VCaP (cell line): ENCODE data around the gene ARHGAP31.

ENCODE experiments used
- H3K27ac ChIP-seq: fragments of 450-650 bp; 2 replicates; pipeline ENCODE4 v1.5.1; 2017
- CTCF ChIP-seq: fragments of 450-650 bp; conservative IDR thresholded peaks from 2 replicates; pipeline ENCODE4 v1.5.1; 2017; ENCODE audit warnings: mild to moderate bottlenecking, moderate library complexity

Gene ARHGAP31

DNA sequence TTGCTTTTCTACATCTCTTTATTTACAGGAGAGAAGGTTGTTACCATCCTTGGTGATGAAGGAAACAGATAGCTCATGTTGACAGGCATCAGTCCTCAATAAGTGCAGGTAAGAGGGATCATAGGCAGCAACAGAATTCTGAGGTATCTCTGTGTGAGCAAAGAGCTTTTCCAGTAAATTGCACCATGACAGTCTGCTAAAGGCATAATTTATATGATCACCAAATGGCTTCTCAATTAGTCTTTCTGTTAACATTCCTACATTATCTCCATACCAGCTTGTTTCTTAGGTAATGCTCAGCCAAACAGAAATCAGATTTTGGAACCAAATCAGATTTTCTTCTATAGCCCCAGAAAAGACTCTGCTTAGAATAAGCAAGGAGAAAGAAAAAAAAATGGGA, 3.6 kb upstream of the ARHGAP31 start:
- no peak for TF ChIP-seq CTCF
- no peak overlapping the region for H3K27ac ChIP-seq

GRCh38 chr3:119291062-119291700, 3.0 kb upstream of the ARHGAP31 start:
- no peak for TF ChIP-seq CTCF
- no peak overlapping the region for H3K27ac ChIP-seq

DNA sequence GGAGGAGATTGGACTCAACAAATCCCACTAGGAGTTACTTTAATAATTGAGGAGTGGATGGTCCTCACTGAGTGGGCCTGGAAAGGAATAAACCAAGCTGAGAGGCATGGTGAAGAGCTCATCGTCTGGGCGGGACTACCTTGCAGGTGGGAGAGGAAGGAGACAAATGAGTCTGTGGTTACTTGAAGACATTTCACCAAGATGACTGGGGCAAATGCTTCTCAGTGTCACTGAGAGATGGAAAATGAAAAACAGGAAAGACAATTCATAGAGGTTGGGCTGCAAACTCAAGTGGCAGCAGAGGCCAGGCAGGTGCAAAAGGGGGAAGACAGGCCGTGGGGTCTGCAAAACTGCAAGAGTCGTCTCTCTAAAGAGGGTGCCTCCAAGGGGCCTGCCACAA, 1.5 kb upstream of the ARHGAP31 start:
- no peak overlapping the region for H3K27ac ChIP-seq
- TF ChIP-seq CTCF = no peak

- H3K27ac ChIP-seq = peak overlapping the region; percentile 61
Observed at GRCh38 chr3:119293105-119293870, 895 bp upstream of the ARHGAP31 start.

GRCh38 chr3:119294696-119295671, 801 bp downstream of the ARHGAP31 start:
- H3K27ac ChIP-seq = peak overlapping the region; percentile 61

More at GRCh38 chr3:119293105-119293870, 895 bp upstream of the ARHGAP31 start:
- TF ChIP-seq CTCF = no peak

GRCh38 chr3:119295816-119296726, 1.9 kb downstream of the ARHGAP31 start:
- TF ChIP-seq CTCF = no peak
- H3K27ac ChIP-seq = no peak overlapping the region

More at GRCh38 chr3:119294696-119295671, 801 bp downstream of the ARHGAP31 start:
- TF ChIP-seq CTCF = no peak
